Measurements from ENCODE around the gene MXRA8.

GRCh38 chr1:1342061-1342562 lies 16.2 kb downstream of the MXRA8 start:
- TF ChIP-seq POLR2A (IDR thresholded peaks at IDR 0.05) (no peak), POLR2AphosphoS5 (IDR thresholded peaks at IDR 0.05) (no peak)
